ENCODE data around the gene TMEM82.

Gene TMEM82

GRCh38 chr1:15733218-15733725 is 9.0 kb upstream of the TMEM82 start:
- Histone ChIP-seq H3K27ac (ENCODE audit: low read depth, low read length) (no peak overlapping the region), H3K4me3 (ENCODE audit: low read length) (no peak overlapping the region), H3K9ac (ENCODE audit: low read length) (no peak overlapping the region), H3K36me3 (ENCODE audit: control insufficient read depth, insufficient read depth, low read length) (peaks cover 38% of the 10 kb centered on the region), H3K27me3 (ENCODE audit: control insufficient read depth, insufficient read depth, low read length) (no peaks in the 10 kb centered on the region), H3K4me1 (ENCODE audit: control insufficient read depth, insufficient read depth, low read length) (no peaks in the 10 kb centered on the region)

DNA sequence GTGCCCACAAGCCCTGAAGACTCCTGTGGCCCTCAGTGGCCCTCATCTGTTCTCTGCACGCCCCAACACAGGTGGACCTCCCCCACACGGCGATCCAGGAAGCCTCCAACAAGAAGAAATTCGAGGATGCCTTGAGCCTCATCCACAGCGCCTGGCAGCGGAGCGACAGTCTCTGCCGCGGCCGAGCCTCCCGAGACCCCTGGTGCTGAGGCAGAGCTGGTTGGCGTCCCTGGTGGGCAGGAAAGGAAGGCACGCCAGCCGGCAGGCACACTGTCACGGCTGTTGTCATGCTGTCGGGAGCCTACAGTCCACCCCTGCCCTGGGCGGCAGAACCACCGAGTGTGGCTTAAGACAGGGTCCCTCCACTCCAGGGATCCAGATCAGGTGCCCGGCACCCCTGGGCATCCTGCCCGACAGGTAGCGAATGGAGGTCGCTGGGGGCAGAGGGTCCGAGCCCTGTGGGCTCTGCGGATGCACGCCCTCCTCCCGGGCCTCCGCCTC is 8.5 kb upstream of the TMEM82 start:
- Histone ChIP-seq H3K36me3 (ENCODE audit: control insufficient read depth, insufficient read depth, low read length) (peaks cover 33% of the 10 kb centered on the region), H3K9ac (ENCODE audit: low read length) (no peak overlapping the region), H3K4me3 (ENCODE audit: low read length) (no peak overlapping the region), H3K27ac (ENCODE audit: low read depth, low read length) (no peak overlapping the region), H3K4me1 (ENCODE audit: control insufficient read depth, insufficient read depth, low read length) (no peaks in the 10 kb centered on the region), H3K27me3 (ENCODE audit: control insufficient read depth, insufficient read depth, low read length) (no peaks in the 10 kb centered on the region)

DNA sequence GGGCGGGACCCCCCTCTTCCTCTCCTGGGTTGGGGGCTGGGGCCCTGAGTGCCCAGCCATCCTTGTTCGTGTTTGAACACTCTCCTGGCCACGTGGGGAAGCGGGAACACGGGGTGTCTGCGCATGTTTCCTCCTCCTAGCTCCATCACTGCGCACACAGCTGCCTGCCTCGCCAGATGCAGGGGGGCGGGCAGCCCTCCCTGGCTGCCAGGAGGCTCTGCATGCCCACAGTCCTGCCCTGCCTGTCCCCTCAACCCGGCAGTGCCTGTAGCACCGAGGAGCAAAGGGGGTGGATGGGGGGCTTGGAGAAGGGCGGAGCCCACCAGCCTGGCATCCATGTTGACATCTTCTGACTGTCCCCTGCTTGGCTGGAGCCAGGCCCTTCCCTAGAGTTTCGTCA is 8.0 kb upstream of the TMEM82 start:
- H3K27me3 ChIP-seq (ENCODE audit: control insufficient read depth, insufficient read depth, low read length), result no peaks in the 10 kb centered on the region
- H3K4me1 ChIP-seq (ENCODE audit: control insufficient read depth, insufficient read depth, low read length), result no peaks in the 10 kb centered on the region
- H3K9ac ChIP-seq (ENCODE audit: low read length), result no peak overlapping the region
- no peak overlapping the region for H3K4me3 ChIP-seq (ENCODE audit: low read length)
- H3K27ac ChIP-seq (ENCODE audit: low read depth, low read length), result no peak overlapping the region
- peaks cover 33% of the 10 kb centered on the region for H3K36me3 ChIP-seq (ENCODE audit: control insufficient read depth, insufficient read depth, low read length)

GRCh38 chr1:15734901-15735300 is 7.4 kb upstream of the TMEM82 start:
- peaks cover 33% of the 10 kb centered on the region for H3K36me3 ChIP-seq (ENCODE audit: control insufficient read depth, insufficient read depth, low read length)
- no peak overlapping the region for H3K27ac ChIP-seq (ENCODE audit: low read depth, low read length)
- H3K27me3 ChIP-seq (ENCODE audit: control insufficient read depth, insufficient read depth, low read length), result no peaks in the 10 kb centered on the region
- H3K9ac ChIP-seq (ENCODE audit: low read length), result no peak overlapping the region
- H3K4me1 ChIP-seq (ENCODE audit: control insufficient read depth, insufficient read depth, low read length), result no peaks in the 10 kb centered on the region
- no peak overlapping the region for H3K4me3 ChIP-seq (ENCODE audit: low read length)

DNA sequence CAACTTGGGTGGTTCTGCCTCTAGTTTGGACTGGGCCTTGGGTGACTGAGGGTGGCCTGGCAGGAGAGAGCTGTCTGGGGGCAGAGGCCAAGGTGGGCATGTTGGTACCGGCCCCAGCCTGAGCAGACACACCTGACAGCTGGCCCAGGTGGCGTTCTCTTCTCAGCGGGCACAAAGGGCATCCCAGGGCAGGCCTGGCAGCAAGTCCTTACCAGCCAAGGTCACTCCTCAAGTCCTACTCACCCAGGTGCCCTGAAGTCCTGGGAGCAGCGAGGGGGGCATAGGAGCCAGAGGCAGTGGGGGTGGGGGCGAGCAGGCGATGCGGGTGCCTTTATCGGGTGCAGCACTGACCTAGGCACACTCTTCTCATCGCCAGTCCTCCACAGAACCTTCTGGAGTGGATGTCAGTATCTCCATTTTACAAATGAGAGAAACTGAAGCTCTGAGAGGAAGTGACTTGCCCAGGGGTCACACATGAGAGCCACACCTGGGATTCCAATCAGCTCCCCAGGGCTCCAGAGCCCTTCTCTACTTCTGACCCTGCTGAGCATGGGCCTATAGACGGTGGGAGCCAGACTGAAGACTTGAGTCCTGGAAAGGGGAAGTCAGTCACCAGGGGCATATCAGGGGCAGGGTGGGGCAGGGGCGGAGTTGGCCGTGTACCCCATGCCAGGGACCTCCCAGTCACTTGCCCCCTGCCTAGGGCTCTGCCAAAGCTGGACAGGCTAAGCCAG is 6.8 kb upstream of the TMEM82 start:
- H3K4me1 ChIP-seq (ENCODE audit: control insufficient read depth, insufficient read depth, low read length), result no peaks in the 10 kb centered on the region
- no peak overlapping the region for H3K27ac ChIP-seq (ENCODE audit: low read depth, low read length)
- H3K9ac ChIP-seq (ENCODE audit: low read length), result no peak overlapping the region
- no peaks in the 10 kb centered on the region for H3K27me3 ChIP-seq (ENCODE audit: control insufficient read depth, insufficient read depth, low read length)
- no peak overlapping the region for H3K4me3 ChIP-seq (ENCODE audit: low read length)
- H3K36me3 ChIP-seq (ENCODE audit: control insufficient read depth, insufficient read depth, low read length), result peaks cover 30% of the 10 kb centered on the region

DNA sequence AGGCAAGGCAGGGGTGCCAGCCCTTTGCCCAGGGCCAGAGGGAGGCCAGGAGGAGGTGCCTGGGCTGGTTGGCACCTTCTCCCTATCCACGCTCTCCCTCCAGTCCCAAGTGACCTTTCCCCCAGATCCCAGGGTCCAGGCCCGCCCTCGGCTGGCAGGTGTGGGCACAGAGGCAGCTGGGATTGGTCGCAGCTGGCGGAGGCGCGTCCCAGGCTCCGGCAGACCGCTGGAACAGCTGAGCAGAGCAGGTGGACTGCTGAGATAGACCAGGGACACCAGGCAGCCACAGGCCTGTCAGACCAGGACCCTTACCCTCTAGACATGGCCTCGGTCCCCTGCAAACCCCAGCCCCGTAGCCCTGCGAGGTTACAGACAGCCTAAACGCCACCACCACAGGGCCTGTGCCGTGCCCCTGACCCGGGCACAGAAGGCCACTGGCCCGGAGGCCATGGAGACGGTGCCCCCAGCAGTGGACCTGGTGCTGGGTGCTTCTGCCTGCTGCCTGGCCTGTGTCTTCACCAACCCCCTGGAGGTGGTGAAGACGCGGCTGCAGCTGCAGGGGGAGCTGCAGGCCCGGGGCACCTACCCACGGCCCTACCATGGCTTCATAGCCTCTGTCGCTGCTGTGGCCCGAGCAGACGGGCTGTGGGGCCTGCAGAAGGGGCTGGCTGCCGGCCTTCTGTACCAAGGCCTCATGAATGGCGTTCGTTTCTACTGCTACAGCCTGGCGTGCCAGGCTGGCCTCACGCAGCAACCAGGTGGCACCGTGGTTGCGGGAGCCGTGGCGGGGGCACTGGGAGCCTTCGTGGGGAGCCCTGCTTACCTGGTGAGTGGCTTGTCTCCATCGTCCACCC is 6.0 kb upstream of the TMEM82 start, which contains the start of gene SLC25A34:
Gene SLC25A34 (plus strand): TSS at position 221 of the 854 bp plus-strand sequence. CDS start 228 bp downstream, at position 449.
- peak within 1 kb of the TSS; percentile 46 for H3K27ac ChIP-seq (ENCODE audit: low read depth, low read length)
- H3K4me1 ChIP-seq (ENCODE audit: control insufficient read depth, insufficient read depth, low read length), result no peaks in the 10 kb centered on the region
- no peak within 1 kb of the TSS for H3K9ac ChIP-seq (ENCODE audit: low read length)
- no peaks in the 10 kb centered on the region for H3K27me3 ChIP-seq (ENCODE audit: control insufficient read depth, insufficient read depth, low read length)
- H3K36me3 ChIP-seq (ENCODE audit: control insufficient read depth, insufficient read depth, low read length), result peaks cover 23% of the 10 kb centered on the region
- H3K4me3 ChIP-seq (ENCODE audit: low read length), result peak within 1 kb of the TSS; percentile 25

GRCh38 chr1:15736892-15737261 is 5.4 kb upstream of the TMEM82 start:
- H3K27me3 ChIP-seq (ENCODE audit: control insufficient read depth, insufficient read depth, low read length), result no peaks in the 10 kb centered on the region
- no peaks in the 10 kb centered on the region for H3K4me1 ChIP-seq (ENCODE audit: control insufficient read depth, insufficient read depth, low read length)
- H3K27ac ChIP-seq (ENCODE audit: low read depth, low read length), result no peak overlapping the region
- peak overlapping the region; percentile 25 for H3K4me3 ChIP-seq (ENCODE audit: low read length)
- H3K9ac ChIP-seq (ENCODE audit: low read length), result no peak overlapping the region
- H3K36me3 ChIP-seq (ENCODE audit: control insufficient read depth, insufficient read depth, low read length), result peaks cover 17% of the 10 kb centered on the region

DNA sequence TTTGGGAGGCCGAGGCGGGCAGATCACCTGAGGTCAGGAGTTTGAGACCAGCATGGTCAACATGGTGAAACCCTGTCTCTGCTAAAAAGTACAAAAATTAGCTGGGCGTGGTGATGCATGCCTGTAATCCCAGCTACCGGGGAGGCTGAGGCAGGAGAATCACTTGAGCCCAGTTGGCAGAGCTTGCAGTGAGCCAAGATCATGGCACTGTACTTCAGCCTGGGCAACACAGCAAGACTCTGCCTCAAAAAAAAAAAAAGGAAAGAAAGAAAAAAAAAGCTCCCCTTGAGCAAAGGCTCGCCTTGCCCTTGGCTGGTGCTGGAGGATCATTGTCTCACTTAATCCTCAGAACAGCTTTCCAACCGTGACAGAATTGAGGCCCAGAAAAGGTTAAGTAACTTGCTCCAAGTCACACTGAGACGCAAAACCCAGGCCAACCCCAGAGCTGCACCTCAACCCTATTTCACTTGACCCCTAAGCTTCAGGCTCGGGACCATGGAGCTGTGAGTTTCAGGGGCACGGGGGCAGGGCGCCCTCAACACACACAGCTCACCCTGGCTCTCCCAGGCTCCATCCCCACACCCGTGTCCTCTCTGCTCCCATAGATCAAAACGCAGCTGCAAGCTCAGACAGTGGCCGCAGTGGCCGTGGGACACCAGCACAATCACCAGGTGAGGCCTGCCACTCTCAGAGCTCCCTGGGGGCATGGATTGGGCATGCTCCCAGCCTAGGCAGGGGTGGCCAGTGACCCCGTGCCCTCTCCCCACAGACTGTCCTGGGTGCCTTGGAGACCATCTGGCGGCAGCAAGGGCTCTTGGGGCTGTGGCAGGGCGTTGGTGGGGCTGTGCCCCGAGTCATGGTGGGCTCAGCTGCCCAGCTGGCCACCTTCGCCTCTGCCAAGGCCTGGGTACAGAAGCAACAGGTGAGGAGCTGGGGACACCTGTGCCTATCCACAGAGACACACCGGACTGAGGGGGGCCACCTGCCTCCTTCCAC is 4.7 kb upstream of the TMEM82 start:
- H3K4me3 ChIP-seq (ENCODE audit: low read length), result no peak overlapping the region
- no peak overlapping the region for H3K27ac ChIP-seq (ENCODE audit: low read depth, low read length)

GRCh38 chr1:15738416-15739113 is 3.7 kb upstream of the TMEM82 start:
- H3K4me3 ChIP-seq (ENCODE audit: low read length), result no peak overlapping the region
- no peaks in the 10 kb centered on the region for H3K4me1 ChIP-seq (ENCODE audit: control insufficient read depth, insufficient read depth, low read length)
- H3K36me3 ChIP-seq (ENCODE audit: control insufficient read depth, insufficient read depth, low read length), result peaks cover 6% of the 10 kb centered on the region
- no peak overlapping the region for H3K27ac ChIP-seq (ENCODE audit: low read depth, low read length)
- H3K9ac ChIP-seq (ENCODE audit: low read length), result no peak overlapping the region
- no peaks in the 10 kb centered on the region for H3K27me3 ChIP-seq (ENCODE audit: control insufficient read depth, insufficient read depth, low read length)

More for the DNA sequence above, 4.7 kb upstream of the TMEM82 start:
- Histone ChIP-seq H3K27me3 (ENCODE audit: control insufficient read depth, insufficient read depth, low read length) (no peaks in the 10 kb centered on the region), H3K36me3 (ENCODE audit: control insufficient read depth, insufficient read depth, low read length) (peaks cover 10% of the 10 kb centered on the region), H3K4me1 (ENCODE audit: control insufficient read depth, insufficient read depth, low read length) (no peaks in the 10 kb centered on the region), H3K9ac (ENCODE audit: low read length) (no peak overlapping the region)

DNA sequence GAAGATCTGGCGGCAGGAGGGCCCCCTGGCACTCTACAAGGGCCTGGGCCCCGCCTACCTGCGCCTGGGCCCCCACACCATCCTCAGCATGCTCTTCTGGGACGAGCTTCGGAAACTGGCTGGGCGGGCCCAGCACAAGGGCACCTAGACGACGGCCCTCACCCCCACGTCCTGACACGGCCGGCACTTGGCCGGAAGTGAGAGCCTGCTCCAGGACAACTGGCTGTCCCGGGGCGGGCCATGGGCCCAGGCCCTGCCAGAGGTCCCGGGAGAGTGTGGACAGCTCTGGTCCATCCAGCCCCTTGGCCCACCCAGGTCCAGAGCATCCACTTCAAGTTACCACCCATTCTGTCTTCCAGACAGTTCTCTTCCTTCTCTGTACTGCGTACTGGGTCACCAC is 3.0 kb upstream of the TMEM82 start:
- Histone ChIP-seq H3K4me1 (ENCODE audit: control insufficient read depth, insufficient read depth, low read length) (no peaks in the 10 kb centered on the region), H3K9ac (ENCODE audit: low read length) (no peak overlapping the region), H3K4me3 (ENCODE audit: low read length) (no peak overlapping the region), H3K27ac (ENCODE audit: low read depth, low read length) (no peak overlapping the region), H3K36me3 (ENCODE audit: control insufficient read depth, insufficient read depth, low read length) (no peaks in the 10 kb centered on the region), H3K27me3 (ENCODE audit: control insufficient read depth, insufficient read depth, low read length) (no peaks in the 10 kb centered on the region)

GRCh38 chr1:15739745-15740144 is 2.6 kb upstream of the TMEM82 start:
- Histone ChIP-seq H3K4me1 (ENCODE audit: control insufficient read depth, insufficient read depth, low read length) (no peaks in the 10 kb centered on the region), H3K4me3 (ENCODE audit: low read length) (no peak overlapping the region), H3K36me3 (ENCODE audit: control insufficient read depth, insufficient read depth, low read length) (no peaks in the 10 kb centered on the region), H3K27me3 (ENCODE audit: control insufficient read depth, insufficient read depth, low read length) (no peaks in the 10 kb centered on the region), H3K27ac (ENCODE audit: low read depth, low read length) (no peak overlapping the region), H3K9ac (ENCODE audit: low read length) (no peak overlapping the region)
